Cerebellar nuclear complex (tissue), 1 donor: ENCODE data around the gene SERTAD1.
"Not testable (repeated sequence)": the region's sequence is repeated elsewhere in the genome, so short reads cannot be mapped to it uniquely, and the experiment has no call there.

ENCODE experiments used
- DNase-seq, 2 experiments: peaks; one replicate each; lab custom pipeline; 2025; lab: John Stamatoyannopoulos, UW

The SERTAD1 gene

DNA sequence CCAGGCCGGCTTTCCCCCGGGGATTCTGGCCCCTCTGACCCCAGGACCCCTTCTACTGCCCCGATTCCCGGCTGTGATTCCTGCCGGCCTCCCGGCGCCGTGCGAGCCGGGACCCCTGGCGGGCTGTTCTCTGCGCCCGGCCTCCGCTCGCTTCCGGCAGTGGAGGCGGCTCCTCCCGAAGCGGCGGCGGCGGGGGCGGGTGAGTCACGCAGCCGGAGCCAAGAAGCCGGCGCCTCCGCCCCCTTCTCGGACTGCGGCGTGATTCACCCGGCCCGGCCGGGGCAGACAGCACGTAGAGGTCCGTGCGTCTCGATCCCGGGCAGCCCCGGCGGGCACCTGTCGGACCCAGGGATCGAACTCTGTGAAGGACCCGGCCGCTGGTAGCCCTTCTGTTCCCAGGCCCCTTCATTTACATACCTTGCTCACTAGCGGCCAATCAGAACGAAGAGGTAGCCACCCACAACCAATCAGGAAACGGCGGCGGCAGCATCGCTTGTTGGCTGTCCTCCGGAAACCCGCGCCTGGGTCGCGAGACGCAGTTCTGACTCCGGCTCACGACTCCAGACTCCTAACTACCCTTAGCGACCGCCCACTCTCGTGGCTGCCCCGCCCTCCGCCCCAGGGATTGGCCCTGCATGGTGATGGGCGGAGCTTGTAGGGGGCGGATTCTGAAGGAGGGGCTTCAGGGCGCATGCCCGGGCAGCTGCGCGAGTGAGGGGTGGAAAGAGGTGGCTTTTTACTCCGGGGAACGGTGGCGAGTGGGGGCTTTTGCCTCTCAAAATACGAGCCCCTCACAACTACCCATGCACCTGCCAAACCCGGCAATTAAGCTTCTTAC lies at the start of gene SERTAD1:
Gene SERTAD1 (minus strand): TSS at position 543 of the 838 bp plus-strand sequence. CDS start 2,446 bp downstream, outside the sequence.
- DNase-seq, result peak; percentile 98 to 99

DNA sequence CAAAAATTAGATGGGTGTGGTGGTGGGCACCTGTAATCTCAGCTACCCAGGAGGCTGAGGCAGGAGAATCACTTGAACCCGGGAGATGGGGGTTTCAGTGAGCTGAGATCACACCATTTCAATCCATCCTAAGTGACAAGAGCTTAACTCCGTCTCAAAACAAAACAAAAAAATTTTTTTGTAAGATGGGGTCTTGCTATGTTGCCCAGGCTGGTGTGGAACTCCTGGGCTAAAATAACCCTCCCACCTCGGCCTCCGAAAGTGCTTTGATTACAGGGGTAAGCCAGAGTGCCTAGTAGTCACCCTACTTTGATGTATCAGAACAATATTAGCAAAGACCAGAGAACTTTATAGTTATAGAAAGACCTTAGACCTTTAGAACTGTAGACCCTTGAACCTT lies 48.9 kb upstream of the SERTAD1 start:
- no peak for DNase-seq

DNA sequence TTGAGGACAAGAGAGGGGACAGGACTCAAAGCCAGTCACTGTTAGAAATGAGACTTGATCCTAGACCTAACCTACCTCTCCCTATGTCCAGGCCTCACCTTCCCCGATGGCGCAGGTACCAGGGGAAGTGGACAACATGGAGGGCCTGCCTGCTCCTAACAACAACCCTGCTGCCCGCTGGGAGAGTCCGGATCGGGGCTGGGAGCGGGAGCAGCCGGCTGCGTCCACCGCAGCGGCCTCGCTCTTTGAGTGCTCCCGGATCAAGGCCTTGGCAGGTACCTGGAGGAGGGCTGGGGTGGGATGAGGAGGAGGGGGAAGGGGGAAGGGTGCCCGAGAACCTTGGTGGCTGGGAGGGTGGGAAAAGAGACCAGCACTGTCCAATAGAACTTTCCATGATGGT lies 46.7 kb upstream of the SERTAD1 start:
- DNase-seq, result no peak

DNA sequence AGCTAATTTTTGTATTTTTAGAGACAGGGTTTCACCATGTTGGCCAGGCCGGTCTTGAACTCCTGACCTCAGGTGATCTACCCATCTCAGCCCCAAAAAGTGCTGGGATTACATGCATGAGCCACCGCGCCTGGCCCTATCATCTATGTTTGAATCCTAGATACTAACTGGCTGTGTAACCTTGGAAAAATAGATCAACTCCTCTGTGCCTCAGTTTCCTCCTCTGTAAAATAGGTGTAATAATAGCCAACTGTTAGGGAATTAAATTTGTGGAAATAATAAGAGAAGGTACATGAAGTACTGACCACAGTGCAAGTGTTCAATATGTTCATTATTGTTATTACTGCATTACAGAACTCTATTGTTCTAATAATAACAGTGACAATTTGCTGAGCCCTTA lies 45.3 kb upstream of the SERTAD1 start:
- DNase-seq, result no peak

DNA sequence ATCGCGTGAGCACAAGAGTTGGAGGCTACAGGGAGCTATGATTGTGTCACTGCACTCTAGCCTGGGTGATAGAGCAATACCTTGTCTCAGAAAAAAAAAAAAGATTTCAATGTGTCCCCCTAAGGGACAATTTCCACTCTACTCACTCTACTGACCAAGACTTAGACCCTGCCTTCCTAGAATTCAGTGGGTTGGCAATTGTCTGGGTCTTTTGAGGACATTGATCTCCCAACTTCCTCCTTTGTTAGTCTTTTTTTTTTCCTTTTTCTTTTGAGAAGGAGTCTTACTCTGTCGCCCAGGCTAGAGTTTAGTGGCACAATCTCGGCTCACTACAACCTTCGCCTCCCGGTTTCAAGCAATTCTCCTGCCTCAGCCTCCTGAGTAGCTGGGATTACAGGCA lies 43.2 kb upstream of the SERTAD1 start:
- no peak for DNase-seq

DNA sequence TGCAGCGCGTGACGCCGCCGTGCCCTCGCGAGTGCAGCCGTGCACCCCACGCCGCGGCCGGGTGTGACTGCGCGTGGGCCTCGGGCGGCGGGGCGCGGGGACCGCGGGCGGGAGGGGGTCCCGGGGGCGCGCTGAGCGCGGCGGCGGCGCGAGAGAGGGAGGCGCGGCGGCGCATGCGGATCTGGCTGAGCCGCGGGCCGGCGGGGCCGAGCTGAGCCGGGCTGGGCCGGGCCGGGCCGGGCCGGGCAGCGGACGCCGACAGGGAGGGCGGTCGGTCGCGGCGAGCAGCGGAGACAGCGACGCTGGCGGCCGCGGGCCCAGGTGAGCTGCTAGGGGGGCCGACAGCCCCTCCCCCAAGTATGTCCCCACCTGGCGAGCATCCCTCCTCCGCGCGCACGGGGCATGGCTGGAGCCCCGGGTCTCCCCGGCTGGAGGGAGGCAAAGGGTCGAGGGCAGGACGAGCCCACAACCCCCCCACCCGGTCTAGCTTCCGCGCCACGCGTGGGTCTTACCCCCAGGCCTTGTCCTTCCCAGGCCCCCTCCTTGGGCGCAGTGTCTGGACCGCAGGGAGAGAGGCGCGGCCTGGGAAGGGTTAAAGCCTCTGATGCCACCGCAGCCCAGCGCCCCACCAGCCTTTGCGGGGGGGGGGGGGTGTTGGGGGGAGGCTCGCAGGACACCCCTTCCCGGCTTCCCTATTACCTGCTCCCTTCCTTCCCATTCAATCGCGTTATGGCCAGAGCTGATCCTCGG lies 41.4 kb upstream of the SERTAD1 start, which contains the start of gene SPTBN4:
Gene SPTBN4 (plus strand): TSS at position 17 of the 750 bp plus-strand sequence. CDS start 5,621 bp downstream, outside the sequence.
- no peak for DNase-seq

DNA sequence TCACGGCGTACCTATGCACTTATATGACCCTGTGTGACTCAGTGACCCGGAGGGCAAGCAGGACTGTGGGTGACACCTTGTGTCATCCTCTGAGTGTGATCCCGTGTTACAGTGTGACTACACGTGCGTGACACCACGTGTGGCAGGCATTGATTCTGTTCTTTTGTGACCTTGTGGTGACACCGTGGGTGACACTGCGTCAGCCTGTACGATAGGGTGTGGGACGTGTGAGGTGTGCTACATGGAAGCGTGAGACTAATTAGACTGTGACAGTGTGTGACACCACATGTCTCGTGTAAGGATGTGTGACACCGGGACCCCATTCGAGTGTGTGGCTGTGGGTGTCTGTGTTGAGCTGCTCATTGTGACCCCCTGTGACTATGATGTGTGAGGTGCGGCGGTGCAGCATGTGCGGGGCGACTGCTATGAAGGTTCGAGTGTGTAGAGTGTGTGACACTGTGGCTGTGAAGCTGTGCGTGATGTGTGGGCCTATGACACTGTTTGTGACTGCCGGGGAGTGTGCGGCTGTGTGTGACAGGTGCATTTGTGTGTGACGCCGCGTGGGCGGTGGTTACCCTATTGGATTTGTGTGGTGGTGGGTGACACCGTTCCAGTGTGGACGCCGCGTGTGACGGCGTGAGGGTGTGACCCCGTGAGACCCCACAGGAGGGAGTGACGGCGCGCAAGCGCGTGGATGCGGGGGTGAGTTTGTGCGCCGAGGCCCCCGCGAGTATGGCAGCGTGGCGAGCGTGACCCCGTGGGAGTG lies 40.6 kb upstream of the SERTAD1 start:
- no peak for DNase-seq

DNA sequence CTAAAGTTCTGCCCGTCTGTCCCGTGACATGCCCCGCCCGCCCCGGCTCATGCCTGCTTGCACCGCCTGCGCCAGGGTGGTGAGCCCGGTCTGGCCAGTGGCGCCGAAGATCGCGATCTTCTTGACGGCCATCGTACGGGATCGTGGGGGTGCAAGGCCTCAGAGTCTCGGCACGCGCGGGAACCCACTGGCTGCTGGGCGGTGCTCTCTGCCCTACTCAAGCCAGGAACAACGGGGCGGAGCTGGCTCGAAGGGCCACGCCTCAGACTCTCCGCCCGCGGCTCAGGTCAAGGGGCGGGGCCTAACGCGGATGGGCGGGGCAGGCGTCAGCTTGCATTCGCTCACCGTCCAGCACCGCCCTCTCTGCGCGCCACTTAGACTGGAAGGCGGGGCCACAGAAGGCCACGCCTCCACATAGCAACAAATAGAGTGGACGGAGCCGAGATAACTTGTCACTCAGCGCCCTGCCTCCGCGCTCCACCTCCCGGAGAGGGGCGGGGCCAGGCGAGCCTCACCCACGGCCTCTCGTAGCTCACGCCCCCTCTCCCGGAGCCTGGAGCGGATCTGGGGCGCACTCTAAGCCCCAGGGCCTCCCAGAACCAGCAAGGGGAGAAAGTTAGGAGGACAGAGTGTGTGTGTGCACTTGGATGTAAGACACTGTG lies 39.9 kb upstream of the SERTAD1 start, which contains the start of gene BLVRB:
Gene BLVRB (minus strand): TSS at position 189 of the 662 bp plus-strand sequence. CDS start 57 bp downstream, at position 132.
- peak; percentile 97 to 98 for DNase-seq

- DNase-seq, result no peak
Observed at GRCh38 chr19:40465025-40465556, 39.3 kb upstream of the SERTAD1 start.

DNA sequence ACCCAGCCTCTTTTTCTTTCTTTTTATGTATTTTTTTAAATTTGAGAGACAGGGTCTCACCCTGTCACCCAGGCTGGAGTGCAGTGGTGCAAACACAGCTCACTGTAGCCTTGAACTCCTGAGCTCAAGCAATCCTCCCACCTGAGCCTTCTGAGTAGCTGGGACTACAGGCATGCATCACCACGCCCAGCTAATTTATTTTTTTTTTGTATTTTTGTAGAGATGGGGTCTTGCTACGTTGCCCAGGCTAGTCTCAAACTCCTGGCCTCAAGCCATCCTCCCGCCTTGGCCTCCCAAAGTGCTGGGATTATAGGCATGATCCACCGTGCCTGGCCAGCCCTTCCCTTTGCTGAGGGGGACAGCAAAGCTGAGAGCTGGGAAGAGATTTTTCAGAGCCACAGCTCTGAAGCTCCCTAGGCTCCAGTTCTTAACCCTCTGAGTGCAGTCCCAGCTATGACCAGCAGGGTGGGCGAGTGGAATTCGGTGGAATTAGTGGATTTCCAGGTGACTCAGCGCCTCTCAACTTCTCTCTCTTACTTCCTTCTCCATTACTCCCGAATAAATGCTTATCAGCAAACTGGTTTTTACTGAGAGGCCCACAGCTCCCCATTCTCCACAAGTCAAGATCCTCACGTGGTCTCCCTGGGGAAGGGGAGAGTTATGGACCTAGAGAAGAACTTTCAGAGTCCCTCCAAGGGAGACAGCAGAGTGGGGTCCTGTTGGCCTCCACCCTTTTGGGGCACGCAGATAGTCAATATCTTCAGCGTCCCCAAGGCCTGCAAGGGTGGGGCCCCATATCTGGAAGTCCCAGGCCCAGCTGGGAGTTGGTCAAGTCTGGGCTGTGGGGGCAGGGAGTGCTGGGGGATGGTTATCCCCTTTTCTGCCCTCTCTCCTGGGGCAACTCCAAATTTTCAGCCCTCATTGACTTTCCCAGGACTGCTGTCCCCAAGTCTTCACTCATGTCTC lies 38.5 kb upstream of the SERTAD1 start:
- DNase-seq, result peak in 1 of 2 experiments; percentile 35

DNA sequence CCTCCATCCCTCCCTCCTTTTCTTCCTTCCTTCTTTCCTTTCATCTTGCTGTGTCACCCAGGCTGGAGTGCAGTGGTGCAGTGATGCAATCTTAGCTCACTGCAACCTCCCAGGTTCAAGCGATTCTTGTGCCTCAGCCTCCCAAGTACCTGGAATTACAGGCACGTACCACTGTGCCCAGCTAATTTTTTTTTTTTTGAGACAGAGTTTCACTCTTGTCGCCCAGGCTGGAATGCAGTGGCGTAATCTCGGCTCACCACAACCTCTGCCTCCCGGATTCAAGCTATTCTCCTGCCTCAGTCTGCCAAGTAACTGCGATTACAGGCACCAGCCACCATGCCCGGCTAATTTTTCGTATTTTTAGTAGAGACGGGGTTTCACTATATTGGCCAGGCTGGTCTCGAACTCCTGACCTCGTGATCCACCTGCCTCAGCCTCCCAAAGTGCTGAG lies 37.8 kb upstream of the SERTAD1 start:
- DNase-seq, result not testable (repeated sequence)

DNA sequence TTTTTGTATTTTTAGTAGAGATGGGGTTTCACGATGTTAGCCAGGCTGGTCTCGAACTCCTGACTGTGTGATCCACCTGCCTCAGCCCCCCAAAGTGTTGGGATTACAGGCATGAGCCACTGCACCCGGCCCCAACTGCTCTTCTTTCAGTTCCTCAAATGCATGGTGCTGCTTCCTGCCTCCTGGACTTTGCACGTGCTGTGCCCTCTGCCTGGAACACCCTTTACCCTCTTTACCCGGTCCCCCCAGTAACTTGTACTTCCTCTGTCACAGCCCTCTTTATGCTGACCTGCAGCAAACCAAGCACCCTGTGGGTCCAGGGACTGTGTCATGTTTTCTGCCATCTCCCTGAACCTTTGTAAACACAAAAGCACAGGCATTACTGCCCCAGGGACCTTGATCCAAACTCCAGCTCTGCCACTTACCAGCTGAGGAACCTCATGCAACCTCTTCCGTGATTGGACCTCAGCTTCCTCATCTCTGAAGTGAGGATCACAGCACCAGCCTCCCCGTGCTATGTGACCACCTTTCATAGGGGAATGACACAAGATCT lies 36.0 kb upstream of the SERTAD1 start:
- DNase-seq, result no peak

DNA sequence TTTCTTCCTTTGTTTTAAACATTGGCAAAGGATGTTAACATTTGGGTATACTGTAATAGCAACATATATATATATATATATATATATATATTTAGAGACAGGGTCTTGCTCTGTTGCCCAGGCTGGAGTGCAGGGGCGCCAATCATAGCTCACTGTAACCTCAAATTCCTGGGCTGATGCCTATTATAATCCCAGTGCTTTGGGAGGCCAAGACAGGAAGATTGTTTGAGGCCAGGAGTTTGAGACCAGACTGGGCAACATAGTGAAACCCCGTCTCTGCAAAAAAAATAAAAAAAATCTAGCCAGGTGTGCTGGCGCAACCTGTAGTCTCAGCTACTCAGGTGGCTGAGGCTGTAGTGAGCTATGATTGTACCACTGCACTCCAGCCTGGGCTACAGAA lies 34.4 kb upstream of the SERTAD1 start:
- no peak for DNase-seq

DNA sequence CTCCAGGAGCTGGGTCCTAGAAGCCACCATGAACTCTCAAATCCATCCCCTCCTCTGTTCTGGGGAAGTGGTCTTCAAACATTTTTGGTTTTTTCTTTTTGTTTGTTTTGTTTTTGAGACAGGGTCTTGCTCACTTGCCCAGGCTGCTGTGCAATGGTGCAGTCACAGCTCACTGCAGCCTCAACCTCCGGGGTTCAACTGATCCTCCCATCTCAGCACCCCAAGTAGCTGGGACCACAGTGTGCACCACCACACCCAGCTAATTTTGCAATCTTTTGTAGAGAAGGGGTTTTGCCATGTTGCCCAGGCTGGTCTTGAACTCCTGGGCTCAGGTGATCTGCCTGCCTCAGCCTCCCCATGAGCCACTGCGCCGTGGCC lies 32.8 kb upstream of the SERTAD1 start:
- no peak for DNase-seq

GRCh38 chr19:40457953-40458596 lies 32.3 kb upstream of the SERTAD1 start:
- no peak for DNase-seq

DNA sequence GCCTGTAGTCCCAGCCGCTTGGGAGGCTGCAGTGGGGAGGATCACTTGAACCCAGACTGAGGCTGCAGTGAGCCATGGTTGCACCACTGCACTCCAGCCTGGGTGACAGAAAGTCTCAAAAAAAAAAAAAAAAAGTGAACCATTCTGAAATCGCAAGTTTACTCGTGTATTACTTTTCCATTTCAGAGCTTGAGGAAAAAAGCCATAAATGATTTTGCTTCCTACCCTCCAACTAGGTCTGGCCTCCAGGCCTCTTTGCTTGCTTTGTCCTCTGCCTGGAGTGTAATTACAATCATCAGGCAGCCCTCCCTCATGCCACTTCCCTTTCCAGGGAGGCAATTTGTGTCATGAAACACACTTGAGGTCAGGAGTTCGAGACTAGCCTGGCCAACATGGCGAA lies 31.3 kb upstream of the SERTAD1 start:
- no peak for DNase-seq

- not testable (repeated sequence) for DNase-seq
Observed at GRCh38 chr19:40453943-40454342, 28.2 kb upstream of the SERTAD1 start.

- DNase-seq, result no peak
Observed at GRCh38 chr19:40453151-40453735, 27.5 kb upstream of the SERTAD1 start.

GRCh38 chr19:40452016-40452415 lies 26.2 kb upstream of the SERTAD1 start:
- no peak for DNase-seq
